IPS-NIHi11 (cell line): Measurements from ENCODE around the gene NUTM2G.
"Not testable (repeated sequence)": the region's sequence is repeated elsewhere in the genome, so short reads cannot be mapped to it uniquely, and the experiment has no call there.

Experiments used
- DNase-seq: peaks from one replicate; pipeline ENCODE4 v3.0.0; 2012; ENCODE audit warnings: mixed read lengths, low spot score

Gene NUTM2G

GRCh38 chr9:96949346-96949745 is 20.7 kb downstream of the NUTM2G start:
- DNase-seq, result not testable (repeated sequence)

GRCh38 chr9:96950539-96950938 is 21.9 kb downstream of the NUTM2G start:
- DNase-seq, result not testable (repeated sequence)

- peak; percentile 3 for DNase-seq
Observed at GRCh38 chr9:96967591-96967990, 38.9 kb downstream of the NUTM2G start.

GRCh38 chr9:96972552-96972951 is 43.9 kb downstream of the NUTM2G start:
- not testable (repeated sequence) for DNase-seq

- DNase-seq, result not testable (repeated sequence)
Observed at GRCh38 chr9:96974037-96974436, 45.4 kb downstream of the NUTM2G start.

GRCh38 chr9:96983496-96984122 is 55.0 kb downstream of the NUTM2G start:
- not testable (repeated sequence) for DNase-seq

GRCh38 chr9:96984139-96984538 is 55.5 kb downstream of the NUTM2G start:
- not testable (repeated sequence) for DNase-seq

GRCh38 chr9:96984887-96985286 is 56.2 kb downstream of the NUTM2G start:
- DNase-seq, result not testable (repeated sequence)
